HepG2 (cell line): Measurements from ENCODE around the gene RAB36. TPM values are rescaled to one million over a fixed set of nuclear protein-coding genes. Genes with fewer than 3 reads are reported as not detected.

Experiments used
- ATAC-seq: fragments of 200-7000 bp; cut with Tn5 transposase; 3 replicates; pipeline ENCODE4 v1.9.1; 2020; ENCODE audit warnings: mild to moderate bottlenecking, moderate library complexity
- BruUV-seq: library from RNA; stranded (reverse); fragments of 400-500 nt; replicated peaks from 2 replicates; lab custom pipeline; 2021; lab: Mats Ljungman, UMichigan
- CTCF ChIA-PET: fragments of 300-600 bp; formaldehyde crosslinking; extraction: SDS; loops from one replicate; lab custom pipeline; 2021; ENCODE audit warnings: low total read pairs, inconsistent platforms, low intra/inter-chr PET ratio; lab: Yijun Ruan, JAX
- POLR2A ChIA-PET: fragments of 350-600 bp; sonication (Branson Sonifier 250); formaldehyde crosslinking; loops from one replicate; lab custom pipeline; 2020; ENCODE audit warnings: antibody characterized with exemption, inconsistent platforms; lab: Yijun Ruan, JAX
- DNase-seq: peaks from one replicate; pipeline ENCODE4 v3.0.0-alpha.2; 2015; ENCODE audit warnings: low spot score
- FAIRE-seq: peaks from 3 replicates; lab custom pipeline; 2011; peaks lifted over from hg19 to GRCh38; lab: Jason Lieb, UNC
- H2AFZ ChIP-seq: one replicate; pipeline ENCODE4 v1.6.1; 2011; ENCODE audit warnings: low read length, inconsistent platforms
- H3K27ac ChIP-seq: fragments of 300-600 bp; 3 replicates; pipeline ENCODE4 v1.8.0; 2011; ENCODE audit warnings: mixed run types, mild to moderate bottlenecking, mixed read lengths, low read length, inconsistent platforms; ENCODE audit not compliant: insufficient read depth; ENCODE audit errors: extremely low read length
- H3K27me3 ChIP-seq, 2 experiments: fragments of 200-600 bp in 1 of 2; 2 replicates in 1 of 2; 3 replicates in 1 of 2; pipeline versions ENCODE4 v1.6.0 to v1.8.0; 2011; ENCODE audit warnings: low read length in 2 of 2, mild to moderate bottlenecking in 2 of 2, moderate library complexity in 2 of 2, inconsistent platforms in 1 of 2; ENCODE audit not compliant: insufficient read depth in 2 of 2, control insufficient read depth in 1 of 2
- H3K36me3 ChIP-seq, 2 experiments: fragments of 200-600 bp in 1 of 2; replicated peaks in 1 of 2; 2 replicates in 1 of 2; 3 replicates in 1 of 2; pipeline versions ENCODE4 v1.5.1 to v1.8.0; 2011; ENCODE audit warnings: low read length in 2 of 2, inconsistent platforms in 1 of 2; ENCODE audit not compliant: insufficient read depth in 2 of 2, control insufficient read depth in 1 of 2
- H3K4me1 ChIP-seq: 2 replicates; pipeline ENCODE4 v1.5.1; 2012; ENCODE audit warnings: low read length, inconsistent platforms; ENCODE audit not compliant: insufficient read depth
- H3K4me2 ChIP-seq: 2 replicates; pipeline ENCODE4 v1.6.0; 2011; ENCODE audit warnings: low read depth, low read length, inconsistent platforms
- H3K4me3 ChIP-seq, 3 experiments: fragments of 200-600 bp in 1 of 3; sonication (generic), shearing (Covaris generic) in 1 of 3; replicated peaks in 1 of 3; 2 replicates each; pipeline ENCODE4 v1.5.1; 2011 to 2016; ENCODE audit warnings: low read length in 3 of 3, inconsistent platforms in 2 of 3, low read depth in 2 of 3, mild to moderate bottlenecking in 2 of 3, control low read depth in 1 of 3, mixed read lengths in 1 of 3; ENCODE audit not compliant: insufficient read depth in 1 of 3
- H3K79me2 ChIP-seq: one replicate; pipeline ENCODE4 v1.6.1; 2011; ENCODE audit warnings: low read length, inconsistent platforms; ENCODE audit not compliant: insufficient read depth
- H3K9ac ChIP-seq: 2 replicates; pipeline ENCODE4 v1.6.0; 2011; ENCODE audit warnings: mild to moderate bottlenecking, low read depth, low read length, inconsistent platforms; ENCODE audit not compliant: insufficient read depth
- H3K9me3 ChIP-seq: 2 replicates; pipeline ENCODE4 v1.5.1; 2012; ENCODE audit warnings: mild to moderate bottlenecking, low read length
- H4K20me1 ChIP-seq: 2 replicates; pipeline ENCODE4 v1.6.0; 2011; ENCODE audit warnings: inconsistent platforms, mild to moderate bottlenecking, low read length, moderate library complexity; ENCODE audit not compliant: insufficient read depth
- ASH2L ChIP-seq: fragments of 300-600, 200-600 bp; sonication (generic); IDR thresholded peaks from 2 replicates; pipeline ENCODE4 v1.7.0; 2017; ENCODE audit warnings: low read depth, mild to moderate bottlenecking, moderate library complexity, mixed read lengths, low read length; ENCODE audit not compliant: insufficient read length
- BCL6 ChIP-seq: IDR thresholded peaks from 2 replicates; pipeline ENCODE4 v1.6.1; 2016; ENCODE audit warnings: missing genetic modification reagents, missing compliant biosample characterization
- GABPB1 ChIP-seq: IDR thresholded peaks from 2 replicates; pipeline ENCODE4 v1.6.1; 2016; ENCODE audit warnings: mild to moderate bottlenecking, missing genetic modification reagents, moderate library complexity, missing compliant biosample characterization
- POLR2A ChIP-seq, 2 experiments: IDR thresholded peaks; 2 replicates each; pipeline ENCODE4 v1.6.1; 2011; ENCODE audit warnings: low read depth in 2 of 2, low read length in 2 of 2, mild to moderate bottlenecking in 1 of 2, moderate library complexity in 1 of 2; ENCODE audit not compliant: insufficient read depth in 1 of 2
- POLR2G ChIP-seq: fragments of 200-400 bp; formaldehyde crosslinking; IDR thresholded peaks from 2 replicates; pipeline ENCODE4 v1.6.1; 2018; ENCODE audit warnings: mild to moderate bottlenecking, low read depth, low read length, moderate library complexity
- RBFOX2 ChIP-seq: fragments of 200-400 bp; formaldehyde crosslinking; IDR thresholded peaks from 2 replicates; pipeline ENCODE4 v1.6.1; 2017; ENCODE audit warnings: low read depth, mild to moderate bottlenecking, low read length
- SMARCC2 ChIP-seq: fragments of 450-650 bp; IDR thresholded peaks from 2 replicates; pipeline ENCODE4 v1.6.1; 2017; ENCODE audit warnings: antibody characterized with exemption, mild to moderate bottlenecking
- THYN1 ChIP-seq: sonication (generic); formaldehyde crosslinking; IDR thresholded peaks from 2 replicates; pipeline ENCODE4 v1.8.1; 2023; ENCODE audit warnings: low read depth, mild to moderate bottlenecking, moderate library complexity, missing genetic modification reagents, borderline replicate concordance
- ZNF543 ChIP-seq: sonication (generic); formaldehyde crosslinking; IDR thresholded peaks from 2 replicates; pipeline ENCODE4 v1.4.0; 2020; ENCODE audit warnings: mild to moderate bottlenecking, missing genetic modification reagents
- whole genome bisulfite sequencing: methylation state at CpG from one replicate; pipeline ENCODE4 v1.1.6; 2017; ENCODE audit warnings: low lambda C conversion rate; 5-methylcytosine and 5-hydroxymethylcytosine counted together
- in situ Hi-C: cut with HindIII; loops from 2 replicates; pipeline ENCODE4 v1.10.0; 2017; ENCODE audit warnings: low pct_unique_long_range_greater_than_20kb; ENCODE audit not compliant: extremely low pct_ligation_motif_present
- intact Hi-C: fragments of 100-400 bp; cut with micrococcal nuclease; formaldehyde crosslinking; loops from one replicate; pipeline ENCODE4 v1.10.0; 2022; ENCODE audit not compliant: unreplicated experiment
- polyA plus RNA-seq, 8 experiments: library from polyadenylated mRNA; depleted of rRNA in 3 of 8; stranded (reverse) in 7 of 8; unstranded in 1 of 8; fragments of >200 nt; fragmentation: Illumina TruSeq in 4 of 8; extraction: Trizol in 4 of 8; gene quantifications; 2 replicates each; pipeline versions ENCODE4 v1.2.1 to v1.2.3, GENCODE V29; 2011 to 2016; ENCODE audit warnings: low read depth in 4 of 8, missing spikeins in 1 of 8, mixed read lengths in 1 of 8; ENCODE audit not compliant: insufficient read depth in 1 of 8
- total RNA-seq, 5 experiments: library from RNA; depleted of rRNA; stranded (reverse); fragments of >200 nt; fragmentation: Illumina TruSeq; extraction: Trizol; gene quantifications; 2 replicates each; pipeline ENCODE4 v1.2.3, GENCODE V29; 2016; ENCODE audit warnings: low read depth in 1 of 5
- TF ChIP-seq, protein P1 (sequence below): sonication (generic); formaldehyde crosslinking; IDR thresholded peaks from 2 replicates; pipeline ENCODE4 v1.4.0; 2020; ENCODE audit warnings: missing genetic modification reagents
- TF ChIP-seq, protein P2 (sequence below): sonication (generic); formaldehyde crosslinking; IDR thresholded peaks from 2 replicates; pipeline ENCODE4 v1.4.0; 2020; ENCODE audit warnings: missing genetic modification reagents
- TF ChIP-seq, protein P3 (sequence below): sonication (generic); formaldehyde crosslinking; IDR thresholded peaks from 2 replicates; pipeline ENCODE4 v1.8.0; 2022; ENCODE audit warnings: missing genetic modification reagents, mild to moderate bottlenecking, moderate library complexity, borderline replicate concordance

Gene RAB36
- total and polyA plus RNA-seq, 2 of the 13 experiments (the other 11 are each of a cell fraction or from before 2014, with no cell fraction given), result 0.24 to 0.86 TPM

DNA sequence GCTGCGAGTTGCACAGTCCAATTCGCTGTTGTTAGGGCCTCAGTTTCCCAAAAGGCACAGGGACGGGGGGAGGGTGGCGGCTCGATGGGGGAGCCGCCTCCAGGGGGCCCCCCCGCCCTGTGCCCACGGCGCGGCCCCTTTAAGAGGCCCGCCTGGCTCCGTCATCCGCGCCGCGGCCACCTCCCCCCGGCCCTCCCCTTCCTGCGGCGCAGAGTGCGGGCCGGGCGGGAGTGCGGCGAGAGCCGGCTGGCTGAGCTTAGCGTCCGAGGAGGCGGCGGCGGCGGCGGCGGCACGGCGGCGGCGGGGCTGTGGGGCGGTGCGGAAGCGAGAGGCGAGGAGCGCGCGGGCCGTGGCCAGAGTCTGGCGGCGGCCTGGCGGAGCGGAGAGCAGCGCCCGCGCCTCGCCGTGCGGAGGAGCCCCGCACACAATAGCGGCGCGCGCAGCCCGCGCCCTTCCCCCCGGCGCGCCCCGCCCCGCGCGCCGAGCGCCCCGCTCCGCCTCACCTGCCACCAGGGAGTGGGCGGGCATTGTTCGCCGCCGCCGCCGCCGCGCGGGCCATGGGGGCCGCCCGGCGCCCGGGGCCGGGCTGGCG is 35.1 kb downstream of the RAB36 start, which contains the start of gene BCR:
TSS of gene BCR (plus strand) at position 209 of the 592 bp plus-strand sequence. CDS start 452 bp downstream, outside the sequence.
- in situ Hi-C loops (loop anchor here (5.0 kb wide), 1 partner anchor 37 kb away; no protein-coding TSS in a partner anchor), intact Hi-C loops (loop anchor here (2.0 kb wide), 1 partner anchor 36 kb away; no protein-coding TSS in a partner anchor)
- H3K4me1 ChIP-seq, result peaks cover 75% of the 10 kb centered on the region
- H3K36me3 ChIP-seq, result no peaks in the 10 kb centered on the region; a peak in 2 of 5 replicates
- CTCF ChIA-PET, result interaction anchor here (3.0 to 5.9 kb wide), 2 partner anchors 102 to 110 kb away, joined by 45 to 73 read pairs; no protein-coding TSS in a partner anchor
- DNase-seq (no peak), FAIRE-seq (no peak), ATAC-seq (peak; percentile 77)
- peak within 1 kb of the TSS; percentile 83 for H3K9ac ChIP-seq
- peaks cover 44% of the 10 kb centered on the region for H3K79me2 ChIP-seq
- peak within 1 kb of the TSS; percentile 95 for H3K4me2 ChIP-seq
- H4K20me1 ChIP-seq, result peaks cover 41% of the 10 kb centered on the region
- no CpG with 5 or more reads among the region's 88 CpGs for WGBS
- no TSS peak for BruUV-seq
- H3K27ac ChIP-seq, result peak within 1 kb of the TSS; percentile 69
- peak within 1 kb of the TSS; percentile 44 for H2AFZ ChIP-seq
- no peaks in the 10 kb centered on the region for H3K9me3 ChIP-seq
- POLR2A ChIA-PET, result interaction anchor here (1.0 to 4.1 kb wide), 2 partner anchors 101 to 104 kb away, joined by 3 to 18 read pairs; no protein-coding TSS in a partner anchor
- H3K4me3 ChIP-seq, result peak within 1 kb of the TSS; percentile 73 to 88 (median 83)
- no peaks in the 10 kb centered on the region; a peak in 1 of 5 replicates for H3K27me3 ChIP-seq
- TF ChIP-seq SMARCC2 (no peak), RBFOX2 (peak; percentile 72), THYN1 (CRISPR knock-in tag) (no peak), ZNF543 (CRISPR knock-in tag) (no peak), ASH2L (peak; percentile 49), BCL6 (no peak), POLR2A (IDR thresholded peaks at IDR 0.05; ENCODE audit: insufficient read depth in 1 of 2, low read depth in 2 of 2, low read length in 2 of 2) (peak in 1 of 2 experiments; percentile 69; a peak in 1 of 4 replicates), POLR2G (peak; percentile 35; the same call in 1 of the 2 replicates), GABPB1 (CRISPR knock-in tag) (peak; percentile 83)
- TF ChIP-seq, protein P1, sequence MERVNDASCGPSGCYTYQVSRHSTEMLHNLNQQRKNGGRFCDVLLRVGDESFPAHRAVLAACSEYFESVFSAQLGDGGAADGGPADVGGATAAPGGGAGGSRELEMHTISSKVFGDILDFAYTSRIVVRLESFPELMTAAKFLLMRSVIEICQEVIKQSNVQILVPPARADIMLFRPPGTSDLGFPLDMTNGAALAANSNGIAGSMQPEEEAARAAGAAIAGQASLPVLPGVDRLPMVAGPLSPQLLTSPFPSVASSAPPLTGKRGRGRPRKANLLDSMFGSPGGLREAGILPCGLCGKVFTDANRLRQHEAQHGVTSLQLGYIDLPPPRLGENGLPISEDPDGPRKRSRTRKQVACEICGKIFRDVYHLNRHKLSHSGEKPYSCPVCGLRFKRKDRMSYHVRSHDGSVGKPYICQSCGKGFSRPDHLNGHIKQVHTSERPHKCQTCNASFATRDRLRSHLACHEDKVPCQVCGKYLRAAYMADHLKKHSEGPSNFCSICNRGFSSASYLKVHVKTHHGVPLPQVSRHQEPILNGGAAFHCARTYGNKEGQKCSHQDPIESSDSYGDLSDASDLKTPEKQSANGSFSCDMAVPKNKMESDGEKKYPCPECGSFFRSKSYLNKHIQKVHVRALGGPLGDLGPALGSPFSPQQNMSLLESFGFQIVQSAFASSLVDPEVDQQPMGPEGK (CRISPR knock-in tag), result peak; percentile 88
- TF ChIP-seq, protein P2, sequence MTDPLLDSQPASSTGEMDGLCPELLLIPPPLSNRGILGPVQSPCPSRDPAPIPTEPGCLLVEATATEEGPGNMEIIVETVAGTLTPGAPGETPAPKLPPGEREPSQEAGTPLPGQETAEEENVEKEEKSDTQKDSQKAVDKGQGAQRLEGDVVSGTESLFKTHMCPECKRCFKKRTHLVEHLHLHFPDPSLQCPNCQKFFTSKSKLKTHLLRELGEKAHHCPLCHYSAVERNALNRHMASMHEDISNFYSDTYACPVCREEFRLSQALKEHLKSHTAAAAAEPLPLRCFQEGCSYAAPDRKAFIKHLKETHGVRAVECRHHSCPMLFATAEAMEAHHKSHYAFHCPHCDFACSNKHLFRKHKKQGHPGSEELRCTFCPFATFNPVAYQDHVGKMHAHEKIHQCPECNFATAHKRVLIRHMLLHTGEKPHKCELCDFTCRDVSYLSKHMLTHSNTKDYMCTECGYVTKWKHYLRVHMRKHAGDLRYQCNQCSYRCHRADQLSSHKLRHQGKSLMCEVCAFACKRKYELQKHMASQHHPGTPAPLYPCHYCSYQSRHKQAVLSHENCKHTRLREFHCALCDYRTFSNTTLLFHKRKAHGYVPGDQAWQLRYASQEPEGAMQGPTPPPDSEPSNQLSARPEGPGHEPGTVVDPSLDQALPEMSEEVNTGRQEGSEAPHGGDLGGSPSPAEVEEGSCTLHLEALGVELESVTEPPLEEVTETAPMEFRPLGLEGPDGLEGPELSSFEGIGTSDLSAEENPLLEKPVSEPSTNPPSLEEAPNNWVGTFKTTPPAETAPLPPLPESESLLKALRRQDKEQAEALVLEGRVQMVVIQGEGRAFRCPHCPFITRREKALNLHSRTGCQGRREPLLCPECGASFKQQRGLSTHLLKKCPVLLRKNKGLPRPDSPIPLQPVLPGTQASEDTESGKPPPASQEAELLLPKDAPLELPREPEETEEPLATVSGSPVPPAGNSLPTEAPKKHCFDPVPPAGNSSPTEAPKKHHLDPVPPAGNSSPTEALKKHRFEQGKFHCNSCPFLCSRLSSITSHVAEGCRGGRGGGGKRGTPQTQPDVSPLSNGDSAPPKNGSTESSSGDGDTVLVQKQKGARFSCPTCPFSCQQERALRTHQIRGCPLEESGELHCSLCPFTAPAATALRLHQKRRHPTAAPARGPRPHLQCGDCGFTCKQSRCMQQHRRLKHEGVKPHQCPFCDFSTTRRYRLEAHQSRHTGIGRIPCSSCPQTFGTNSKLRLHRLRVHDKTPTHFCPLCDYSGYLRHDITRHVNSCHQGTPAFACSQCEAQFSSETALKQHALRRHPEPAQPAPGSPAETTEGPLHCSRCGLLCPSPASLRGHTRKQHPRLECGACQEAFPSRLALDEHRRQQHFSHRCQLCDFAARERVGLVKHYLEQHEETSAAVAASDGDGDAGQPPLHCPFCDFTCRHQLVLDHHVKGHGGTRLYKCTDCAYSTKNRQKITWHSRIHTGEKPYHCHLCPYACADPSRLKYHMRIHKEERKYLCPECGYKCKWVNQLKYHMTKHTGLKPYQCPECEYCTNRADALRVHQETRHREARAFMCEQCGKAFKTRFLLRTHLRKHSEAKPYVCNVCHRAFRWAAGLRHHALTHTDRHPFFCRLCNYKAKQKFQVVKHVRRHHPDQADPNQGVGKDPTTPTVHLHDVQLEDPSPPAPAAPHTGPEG (CRISPR knock-in tag), result peak; percentile 12; the same call in 1 of the 2 replicates
- TF ChIP-seq, protein P3, sequence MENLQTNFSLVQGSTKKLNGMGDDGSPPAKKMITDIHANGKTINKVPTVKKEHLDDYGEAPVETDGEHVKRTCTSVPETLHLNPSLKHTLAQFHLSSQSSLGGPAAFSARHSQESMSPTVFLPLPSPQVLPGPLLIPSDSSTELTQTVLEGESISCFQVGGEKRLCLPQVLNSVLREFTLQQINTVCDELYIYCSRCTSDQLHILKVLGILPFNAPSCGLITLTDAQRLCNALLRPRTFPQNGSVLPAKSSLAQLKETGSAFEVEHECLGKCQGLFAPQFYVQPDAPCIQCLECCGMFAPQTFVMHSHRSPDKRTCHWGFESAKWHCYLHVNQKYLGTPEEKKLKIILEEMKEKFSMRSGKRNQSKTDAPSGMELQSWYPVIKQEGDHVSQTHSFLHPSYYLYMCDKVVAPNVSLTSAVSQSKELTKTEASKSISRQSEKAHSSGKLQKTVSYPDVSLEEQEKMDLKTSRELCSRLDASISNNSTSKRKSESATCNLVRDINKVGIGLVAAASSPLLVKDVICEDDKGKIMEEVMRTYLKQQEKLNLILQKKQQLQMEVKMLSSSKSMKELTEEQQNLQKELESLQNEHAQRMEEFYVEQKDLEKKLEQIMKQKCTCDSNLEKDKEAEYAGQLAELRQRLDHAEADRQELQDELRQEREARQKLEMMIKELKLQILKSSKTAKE (CRISPR knock-in tag), result peak; percentile 27; the same call in 1 of the 2 replicates
